Activated CD8-positive, alpha-beta memory T cell treated with anti-CD3 and anti-CD28 coated beads, Interleukin-2, amount 50 U/mL, for 48 hours (primary cell): ENCODE measurements around the gene SLC48A1.

Source experiments
- DNase-seq: peaks from one replicate; pipeline ENCODE4 v3.0.0-alpha.2; 2020

The SLC48A1 gene

GRCh38 chr12:47758834-47759690 lies 14.0 kb upstream of the SLC48A1 start, which contains the start of gene RAPGEF3:
TSS of gene RAPGEF3 (minus strand) at chr12:47758880. CDS start at chr12:47758556, 324 bp downstream.
- DNase-seq, result peak; percentile 81

- DNase-seq, result no peak
Observed at GRCh38 chr12:47762850-47763465, 10.1 kb upstream of the SLC48A1 start.

GRCh38 chr12:47763481-47764346 lies 9.3 kb upstream of the SLC48A1 start:
- no peak for DNase-seq

- no peak for DNase-seq
Observed at GRCh38 chr12:47766502-47767215, 6.4 kb upstream of the SLC48A1 start.

- DNase-seq, result peak; percentile 77
Observed at GRCh38 chr12:47767216-47767724, 5.8 kb upstream of the SLC48A1 start.

GRCh38 chr12:47768323-47768811 lies 4.7 kb upstream of the SLC48A1 start:
- DNase-seq, result no peak

- DNase-seq, result no peak
Observed at GRCh38 chr12:47769234-47770085, 3.6 kb upstream of the SLC48A1 start.

- DNase-seq, result no peak
Observed at GRCh38 chr12:47770086-47770726, 2.8 kb upstream of the SLC48A1 start.

GRCh38 chr12:47771304-47771703 lies 1.7 kb upstream of the SLC48A1 start:
- no peak for DNase-seq

- no peak for DNase-seq
Observed at GRCh38 chr12:47772094-47772660, 861 bp upstream of the SLC48A1 start.

- DNase-seq, result no peak
Observed at GRCh38 chr12:47772738-47773061, 338 bp upstream of the SLC48A1 start.

- no peak for DNase-seq
Observed at GRCh38 chr12:47773858-47774580, 981 bp downstream of the SLC48A1 start.

- no peak for DNase-seq
Observed at GRCh38 chr12:47774663-47775062, 1.6 kb downstream of the SLC48A1 start.

GRCh38 chr12:47775100-47775911 lies 2.3 kb downstream of the SLC48A1 start:
- DNase-seq, result no peak

- DNase-seq, result no peak
Observed at GRCh38 chr12:47776471-47777143, 3.6 kb downstream of the SLC48A1 start.

- DNase-seq, result no peak
Observed at GRCh38 chr12:47777151-47777550, 4.1 kb downstream of the SLC48A1 start.

GRCh38 chr12:47777741-47778558 lies 4.9 kb downstream of the SLC48A1 start:
- DNase-seq, result no peak
